GM12865 (cell line): ENCODE results near the gene ZNF20.
"Not testable (repeated sequence)": the region's sequence is repeated elsewhere in the genome, so short reads cannot be mapped to it uniquely, and the experiment has no call there.

Experiments
- DNase-seq: peaks from one replicate; pipeline ENCODE4 v3.0.0; 2010; ENCODE audit warnings: low read depth
- H3K4me3 ChIP-seq: 2 replicates; pipeline ENCODE4 v1.5.1; 2011; ENCODE audit warnings: mild to moderate bottlenecking, low read depth, low read length, control low read depth
- TF ChIP-seq, protein P1 (sequence below): IDR thresholded peaks from 2 replicates; pipeline ENCODE4 v1.5.1; 2011; ENCODE audit warnings: low read length, control low read depth, low read depth, inconsistent platforms; ENCODE audit not compliant: insufficient read depth; ENCODE audit errors: missing control alignments

The ZNF20 gene

DNA sequence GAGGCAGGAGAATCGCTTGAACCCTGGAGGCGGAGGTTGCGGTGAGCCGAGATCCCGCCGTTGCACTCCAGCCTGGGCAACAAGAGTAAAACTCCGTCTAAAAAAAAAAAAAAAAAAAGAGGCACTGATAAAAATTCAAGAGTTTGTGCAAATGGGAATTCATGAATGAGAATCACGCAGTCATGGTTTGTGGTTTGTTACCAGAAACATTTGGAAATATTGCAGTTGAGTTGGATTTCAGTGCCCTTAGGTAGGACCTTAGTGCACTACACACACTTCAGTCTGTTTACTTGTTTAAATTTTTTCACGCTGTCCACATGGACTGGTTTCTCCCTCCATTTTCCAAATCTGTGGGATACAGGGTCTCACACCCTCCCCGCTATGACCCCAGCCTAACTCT is 47.2 kb downstream of the ZNF20 start:
- TF ChIP-seq, protein P1, sequence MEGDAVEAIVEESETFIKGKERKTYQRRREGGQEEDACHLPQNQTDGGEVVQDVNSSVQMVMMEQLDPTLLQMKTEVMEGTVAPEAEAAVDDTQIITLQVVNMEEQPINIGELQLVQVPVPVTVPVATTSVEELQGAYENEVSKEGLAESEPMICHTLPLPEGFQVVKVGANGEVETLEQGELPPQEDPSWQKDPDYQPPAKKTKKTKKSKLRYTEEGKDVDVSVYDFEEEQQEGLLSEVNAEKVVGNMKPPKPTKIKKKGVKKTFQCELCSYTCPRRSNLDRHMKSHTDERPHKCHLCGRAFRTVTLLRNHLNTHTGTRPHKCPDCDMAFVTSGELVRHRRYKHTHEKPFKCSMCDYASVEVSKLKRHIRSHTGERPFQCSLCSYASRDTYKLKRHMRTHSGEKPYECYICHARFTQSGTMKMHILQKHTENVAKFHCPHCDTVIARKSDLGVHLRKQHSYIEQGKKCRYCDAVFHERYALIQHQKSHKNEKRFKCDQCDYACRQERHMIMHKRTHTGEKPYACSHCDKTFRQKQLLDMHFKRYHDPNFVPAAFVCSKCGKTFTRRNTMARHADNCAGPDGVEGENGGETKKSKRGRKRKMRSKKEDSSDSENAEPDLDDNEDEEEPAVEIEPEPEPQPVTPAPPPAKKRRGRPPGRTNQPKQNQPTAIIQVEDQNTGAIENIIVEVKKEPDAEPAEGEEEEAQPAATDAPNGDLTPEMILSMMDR: no peak
- DNase-seq: no peak
- H3K4me3 ChIP-seq: peak overlapping the region; percentile 90

DNA sequence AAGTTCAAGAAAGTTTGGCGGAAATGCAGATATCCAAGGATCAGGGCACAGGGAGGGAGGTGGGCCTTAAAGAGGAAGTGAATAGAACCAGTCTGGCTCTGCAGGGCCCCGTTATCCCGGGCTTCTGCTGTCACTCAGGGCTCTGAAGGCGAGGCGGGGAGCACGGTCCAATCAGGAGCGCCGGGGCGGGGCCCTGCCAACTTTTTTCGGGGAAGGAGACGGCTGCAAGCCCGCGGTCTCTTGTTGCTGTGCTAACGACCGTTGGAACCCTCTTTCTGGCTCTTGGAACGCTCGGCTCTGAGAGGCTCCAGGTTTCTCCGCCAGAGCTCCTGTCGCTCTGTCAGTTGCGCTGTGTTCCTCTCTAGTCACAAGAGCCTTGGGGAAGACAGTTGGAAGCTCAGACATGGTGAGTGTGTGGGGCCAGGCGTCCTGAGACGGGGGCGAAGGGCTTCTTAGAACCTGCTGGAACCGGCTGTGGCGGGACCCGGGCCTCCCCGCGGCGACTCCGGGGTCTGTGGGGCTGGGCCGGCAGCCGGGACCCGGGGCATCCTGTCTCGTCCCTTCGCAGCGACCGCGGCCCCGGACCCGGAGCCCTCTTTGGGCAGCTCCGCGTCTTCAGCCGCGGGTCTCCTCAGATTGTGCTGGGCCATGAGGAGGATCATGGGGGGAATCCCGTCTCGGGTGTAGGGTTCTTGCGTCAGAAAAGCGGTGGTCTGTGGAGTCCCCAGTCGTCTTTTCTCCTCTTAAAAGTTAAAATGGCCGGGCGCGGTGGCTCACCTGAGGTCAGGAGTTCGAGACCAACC is 47.9 kb downstream of the ZNF20 start:
- TF ChIP-seq, protein P1: no peak
- H3K4me3 ChIP-seq: peak overlapping the region; percentile 90
- DNase-seq: peak; percentile 89

DNA sequence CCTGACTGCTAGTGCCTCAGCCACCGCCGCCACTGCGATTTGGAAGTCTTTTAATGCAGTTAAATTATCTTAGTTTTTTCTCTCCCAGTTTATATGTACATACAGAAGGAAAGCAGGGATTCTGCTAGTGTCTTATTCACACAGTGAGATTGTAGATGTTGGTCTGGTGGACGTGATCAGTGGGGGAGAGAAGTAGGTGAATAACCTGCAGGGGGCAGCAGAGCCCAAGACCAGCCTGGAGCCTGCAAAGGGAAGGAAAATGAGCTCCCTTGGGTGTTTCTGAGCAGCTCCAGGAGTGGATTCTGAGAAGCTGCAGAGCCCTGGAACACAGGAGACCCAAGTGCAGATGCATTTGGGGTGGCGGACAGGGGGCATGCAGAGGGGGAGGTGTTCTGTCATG is 49.3 kb downstream of the ZNF20 start:
- TF ChIP-seq, protein P1: peak; percentile 65
- no peak overlapping the region for H3K4me3 ChIP-seq
- DNase-seq: peak; percentile 81

DNA sequence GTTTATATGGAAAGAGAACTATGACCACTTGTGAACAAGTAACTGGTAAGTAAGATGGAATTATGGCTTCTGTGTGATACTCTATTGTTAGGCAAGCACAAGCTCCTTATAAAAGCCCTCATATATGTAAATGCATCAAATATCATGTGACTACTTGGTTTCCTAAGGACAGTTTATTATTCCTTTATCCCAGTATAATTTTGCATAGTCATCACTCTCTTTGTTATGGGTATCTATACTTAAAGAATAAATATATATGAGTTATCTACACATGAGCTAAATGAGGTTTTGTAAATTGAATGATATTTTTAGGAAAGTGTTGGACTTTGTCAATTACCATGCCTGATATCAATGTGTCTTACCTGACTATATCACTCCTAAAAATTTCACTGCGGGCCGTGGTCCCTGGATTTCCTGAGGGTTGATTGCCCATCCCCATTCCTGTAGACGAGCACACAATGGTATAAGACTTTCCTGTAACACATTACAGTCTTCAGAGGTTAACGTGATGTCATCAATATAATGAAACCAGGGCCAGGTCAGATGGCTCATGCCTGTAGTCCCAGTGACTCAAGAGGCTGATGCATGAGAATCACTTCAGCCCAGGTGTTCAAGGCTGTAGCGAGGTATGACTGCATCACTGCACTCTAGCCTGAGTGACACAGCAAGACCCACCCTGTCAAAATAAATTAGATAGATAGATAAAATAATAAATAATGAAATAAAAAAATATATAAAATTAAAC is 54.9 kb downstream of the ZNF20 start:
- TF ChIP-seq, protein P1: no peak
- no peak for DNase-seq
- H3K4me3 ChIP-seq: no peak overlapping the region

DNA sequence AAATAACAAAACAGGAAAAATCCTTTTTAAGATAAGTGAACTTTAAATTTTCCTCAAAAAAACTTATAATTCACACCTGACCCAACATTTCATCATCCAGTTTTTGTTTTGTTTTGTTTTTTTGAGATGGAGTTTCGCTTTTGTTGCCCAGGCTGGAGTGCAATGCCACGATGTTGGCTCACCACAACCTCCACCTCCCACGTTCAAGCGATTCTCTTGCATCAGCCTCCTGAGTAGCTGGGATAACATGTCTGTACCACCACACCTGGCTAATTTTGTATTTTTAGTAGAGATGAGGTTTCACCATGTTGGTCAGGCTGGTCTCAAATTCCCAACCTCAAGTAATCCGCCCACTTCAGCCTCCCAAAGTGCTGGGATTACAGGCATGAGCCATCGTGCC is 56.8 kb downstream of the ZNF20 start:
- H3K4me3 ChIP-seq, DNase-seq: not testable (repeated sequence)
